ENCODE results near the gene PPP1R16B.

PPP1R16B gene

GRCh38 chr20:38883981-38884733, 78.7 kb downstream of the PPP1R16B start:
- H3K4me1 ChIP-seq (ENCODE audit: insufficient read depth, low read length) = no peaks in the 10 kb centered on the region
- H3K27me3 ChIP-seq (ENCODE audit: insufficient read depth, low read length) = no peaks in the 10 kb centered on the region
- no peaks in the 10 kb centered on the region for H3K36me3 ChIP-seq (ENCODE audit: insufficient read depth, low read length)
- no peak overlapping the region for H2AFZ ChIP-seq (ENCODE audit: low read depth, low read length)
- H3K4me3 ChIP-seq (ENCODE audit: low read length) = no peak overlapping the region
- no peaks in the 10 kb centered on the region for H3K9me3 ChIP-seq (ENCODE audit: low read length)

GRCh38 chr20:38885357-38885756, 79.9 kb downstream of the PPP1R16B start:
- H2AFZ ChIP-seq (ENCODE audit: low read depth, low read length) = no peak overlapping the region
- no peaks in the 10 kb centered on the region for H3K4me1 ChIP-seq (ENCODE audit: insufficient read depth, low read length)
- H3K27me3 ChIP-seq (ENCODE audit: insufficient read depth, low read length) = no peaks in the 10 kb centered on the region
- no peaks in the 10 kb centered on the region for H3K9me3 ChIP-seq (ENCODE audit: low read length)
- no peak overlapping the region for H3K4me3 ChIP-seq (ENCODE audit: low read length)
- H3K36me3 ChIP-seq (ENCODE audit: insufficient read depth, low read length) = no peaks in the 10 kb centered on the region

GRCh38 chr20:38888059-38888831, 82.7 kb downstream of the PPP1R16B start:
- H2AFZ ChIP-seq (ENCODE audit: low read depth, low read length) = no peak overlapping the region
- no peaks in the 10 kb centered on the region for H3K36me3 ChIP-seq (ENCODE audit: insufficient read depth, low read length)
- H3K4me3 ChIP-seq (ENCODE audit: low read length) = no peak overlapping the region
- no peaks in the 10 kb centered on the region for H3K27me3 ChIP-seq (ENCODE audit: insufficient read depth, low read length)
- no peaks in the 10 kb centered on the region for H3K9me3 ChIP-seq (ENCODE audit: low read length)
- peaks cover 7% of the 10 kb centered on the region for H3K4me1 ChIP-seq (ENCODE audit: insufficient read depth, low read length)

GRCh38 chr20:38889050-38889449, 83.6 kb downstream of the PPP1R16B start:
- H3K27me3 ChIP-seq (ENCODE audit: insufficient read depth, low read length) = no peaks in the 10 kb centered on the region
- no peak overlapping the region for H3K4me3 ChIP-seq (ENCODE audit: low read length)
- no peaks in the 10 kb centered on the region for H3K9me3 ChIP-seq (ENCODE audit: low read length)
- peaks cover 7% of the 10 kb centered on the region for H3K4me1 ChIP-seq (ENCODE audit: insufficient read depth, low read length)
- H2AFZ ChIP-seq (ENCODE audit: low read depth, low read length) = no peak overlapping the region
- no peaks in the 10 kb centered on the region for H3K36me3 ChIP-seq (ENCODE audit: insufficient read depth, low read length)

- no peaks in the 10 kb centered on the region for H3K27me3 ChIP-seq (ENCODE audit: insufficient read depth, low read length)
- peaks cover 7% of the 10 kb centered on the region for H3K4me1 ChIP-seq (ENCODE audit: insufficient read depth, low read length)
- no peaks in the 10 kb centered on the region for H3K36me3 ChIP-seq (ENCODE audit: insufficient read depth, low read length)
- no peak overlapping the region for H3K4me3 ChIP-seq (ENCODE audit: low read length)
- no peaks in the 10 kb centered on the region for H3K9me3 ChIP-seq (ENCODE audit: low read length)
- no peak overlapping the region for H2AFZ ChIP-seq (ENCODE audit: low read depth, low read length)
Measured at GRCh38 chr20:38889792-38890496, 84.4 kb downstream of the PPP1R16B start.

GRCh38 chr20:38890497-38890818, 85.0 kb downstream of the PPP1R16B start:
- no peak overlapping the region for H3K4me3 ChIP-seq (ENCODE audit: low read length)
- H3K27me3 ChIP-seq (ENCODE audit: insufficient read depth, low read length) = no peaks in the 10 kb centered on the region
- no peak overlapping the region for H2AFZ ChIP-seq (ENCODE audit: low read depth, low read length)
- no peaks in the 10 kb centered on the region for H3K36me3 ChIP-seq (ENCODE audit: insufficient read depth, low read length)
- peaks cover 7% of the 10 kb centered on the region for H3K4me1 ChIP-seq (ENCODE audit: insufficient read depth, low read length)
- no peaks in the 10 kb centered on the region for H3K9me3 ChIP-seq (ENCODE audit: low read length)

- H3K4me1 ChIP-seq (ENCODE audit: insufficient read depth, low read length) = peaks cover 7% of the 10 kb centered on the region
- H3K9me3 ChIP-seq (ENCODE audit: low read length) = no peaks in the 10 kb centered on the region
- H3K4me3 ChIP-seq (ENCODE audit: low read length) = no peak overlapping the region
- no peaks in the 10 kb centered on the region for H3K36me3 ChIP-seq (ENCODE audit: insufficient read depth, low read length)
- no peaks in the 10 kb centered on the region for H3K27me3 ChIP-seq (ENCODE audit: insufficient read depth, low read length)
- H2AFZ ChIP-seq (ENCODE audit: low read depth, low read length) = no peak overlapping the region
Measured at GRCh38 chr20:38892091-38892981, 86.8 kb downstream of the PPP1R16B start.

GRCh38 chr20:38893056-38893564, 87.6 kb downstream of the PPP1R16B start:
- Histone ChIP-seq H3K4me3 (ENCODE audit: low read length) (no peak overlapping the region), H3K4me1 (ENCODE audit: insufficient read depth, low read length) (peaks cover 7% of the 10 kb centered on the region), H3K9me3 (ENCODE audit: low read length) (no peaks in the 10 kb centered on the region), H3K36me3 (ENCODE audit: insufficient read depth, low read length) (no peaks in the 10 kb centered on the region), H2AFZ (ENCODE audit: low read depth, low read length) (no peak overlapping the region), H3K27me3 (ENCODE audit: insufficient read depth, low read length) (no peaks in the 10 kb centered on the region)

- H3K4me3 ChIP-seq (ENCODE audit: low read length) = no peak overlapping the region
- H3K27me3 ChIP-seq (ENCODE audit: insufficient read depth, low read length) = no peaks in the 10 kb centered on the region
- H2AFZ ChIP-seq (ENCODE audit: low read depth, low read length) = no peak overlapping the region
- H3K36me3 ChIP-seq (ENCODE audit: insufficient read depth, low read length) = no peaks in the 10 kb centered on the region
- peaks cover 7% of the 10 kb centered on the region for H3K4me1 ChIP-seq (ENCODE audit: insufficient read depth, low read length)
- no peaks in the 10 kb centered on the region for H3K9me3 ChIP-seq (ENCODE audit: low read length)
Measured at GRCh38 chr20:38893565-38894090, 88.1 kb downstream of the PPP1R16B start.

- Histone ChIP-seq H3K27me3 (ENCODE audit: insufficient read depth, low read length) (no peaks in the 10 kb centered on the region), H3K36me3 (ENCODE audit: insufficient read depth, low read length) (no peaks in the 10 kb centered on the region), H3K4me1 (ENCODE audit: insufficient read depth, low read length) (peaks cover 7% of the 10 kb centered on the region), H3K9me3 (ENCODE audit: low read length) (no peaks in the 10 kb centered on the region), H2AFZ (ENCODE audit: low read depth, low read length) (no peak overlapping the region), H3K4me3 (ENCODE audit: low read length) (no peak overlapping the region)
Measured at GRCh38 chr20:38894091-38894847, 88.8 kb downstream of the PPP1R16B start.

GRCh38 chr20:38895098-38895949, 89.8 kb downstream of the PPP1R16B start:
- Histone ChIP-seq H3K9me3 (ENCODE audit: low read length) (no peaks in the 10 kb centered on the region), H3K4me3 (ENCODE audit: low read length) (no peak overlapping the region), H3K27me3 (ENCODE audit: insufficient read depth, low read length) (no peaks in the 10 kb centered on the region), H3K4me1 (ENCODE audit: insufficient read depth, low read length) (peaks cover 7% of the 10 kb centered on the region), H2AFZ (ENCODE audit: low read depth, low read length) (no peak overlapping the region), H3K36me3 (ENCODE audit: insufficient read depth, low read length) (no peaks in the 10 kb centered on the region)
